CD4-positive, alpha-beta T cell (primary cell): ENCODE results near the gene HS6ST2. TPM values are rescaled to one million over a fixed set of nuclear protein-coding genes. Genes with fewer than 3 reads are reported as not detected.

Experiments used
- ATAC-seq: fragments of 200-7000 bp; cut with Tn5 transposase; one replicate; pipeline ENCODE4 v1.10.0; 2022; ENCODE audit warnings: mild to moderate bottlenecking; ENCODE audit not compliant: poor library complexity
- CTCF ChIA-PET: fragments of 350-600 bp; sonication (Branson Sonifier 250); formaldehyde crosslinking; loops from one replicate; lab custom pipeline; 2021; ENCODE audit warnings: antibody characterized with exemption, inconsistent platforms; lab: Charles Lee
- POLR2A ChIA-PET: fragments of 350-600 bp; sonication (Branson Sonifier 250); formaldehyde crosslinking; loops from one replicate; lab custom pipeline; 2021; ENCODE audit warnings: antibody characterized with exemption, inconsistent platforms; lab: Charles Lee
- DNase-seq, 14 experiments: peaks; one replicate each; pipeline ENCODE4 v3.0.0-alpha.2; 2013 to 2020; ENCODE audit warnings: mixed read lengths in 2 of 14
- H3K27ac ChIP-seq, 2 donors: one replicate each; pipeline versions ENCODE4 v1.5.1 to v1.7.0; 2013; ENCODE audit warnings: low read length in 2 of 2, low read depth in 1 of 2, mild to moderate bottlenecking in 1 of 2
- H3K27me3 ChIP-seq, 2 experiments: 1 replicate in 1 of 2; 2 replicates in 1 of 2; pipeline versions ENCODE4 v1.6.1 to v1.7.0; 2013; ENCODE audit warnings: low read length in 2 of 2, control low read depth in 1 of 2, mild to moderate bottlenecking in 1 of 2, moderate library complexity in 1 of 2; ENCODE audit not compliant: insufficient read depth in 2 of 2, control insufficient read depth in 1 of 2
- H3K36me3 ChIP-seq: one replicate; pipeline ENCODE4 v1.6.1; 2013; ENCODE audit warnings: low read length, control low read depth; ENCODE audit not compliant: insufficient read depth
- H3K4me1 ChIP-seq: one replicate; pipeline ENCODE4 v1.6.1; 2013; ENCODE audit warnings: low read length, control low read depth; ENCODE audit not compliant: insufficient read depth
- H3K4me3 ChIP-seq: one replicate; pipeline ENCODE4 v1.5.1; 2013; ENCODE audit warnings: mild to moderate bottlenecking, low read length, moderate library complexity
- H3K9me3 ChIP-seq, 2 experiments: 1 replicate in 1 of 2; 2 replicates in 1 of 2; pipeline versions ENCODE4 v1.6.1 to v1.7.0; 2013; ENCODE audit warnings: low read length in 2 of 2, mild to moderate bottlenecking in 2 of 2, control low read depth in 1 of 2, moderate library complexity in 1 of 2; ENCODE audit not compliant: control insufficient read depth in 1 of 2, insufficient read depth in 1 of 2
- H3K27ac Mint-ChIP-seq: one replicate; pipeline ENCODE4 v1.8.0; 2020; ENCODE audit warnings: mixed read lengths
- H3K27me3 Mint-ChIP-seq: one replicate; pipeline ENCODE4 v1.8.0; 2021; ENCODE audit warnings: mixed read lengths
- H3K36me3 Mint-ChIP-seq: one replicate; pipeline ENCODE4 v1.8.0; 2021; ENCODE audit warnings: low read depth, mixed read lengths
- H3K4me1 Mint-ChIP-seq: one replicate; pipeline ENCODE4 v1.8.0; 2021; ENCODE audit warnings: low read depth, mixed read lengths
- H3K4me3 Mint-ChIP-seq: one replicate; pipeline ENCODE4 v1.8.0; 2020; ENCODE audit warnings: mild to moderate bottlenecking, mixed read lengths
- H3K9me3 Mint-ChIP-seq: one replicate; pipeline ENCODE4 v1.8.0; 2020; ENCODE audit warnings: mixed read lengths
- intact Hi-C, 2 experiments: fragments of 100-400 bp; cut with DNase I in 1 of 2; cut with micrococcal nuclease in 1 of 2; formaldehyde crosslinking; loops; one replicate each; pipeline versions ENCODE4 v1.15.1 to v1.9.0; 2023 to 2025; cut with DNase I, micrococcal nuclease
- total RNA-seq, 174 experiments: library from RNA in 2 of 174; stranded (reverse) in 2 of 174; gene quantifications; one replicate each; pipeline ENCODE4 v1.2.3 and lab custom pipeline; 2021 to 2026
- TF ChIP-seq, protein P1 (sequence below): fragments of 200-600 bp; IDR thresholded peaks from one replicate; pipeline ENCODE4 v1.8.0; 2022; ENCODE audit warnings: antibody characterized with exemption, mild to moderate bottlenecking

The HS6ST2 gene
- total RNA-seq, 2 experiments from 2014 or later = not detected

DNA sequence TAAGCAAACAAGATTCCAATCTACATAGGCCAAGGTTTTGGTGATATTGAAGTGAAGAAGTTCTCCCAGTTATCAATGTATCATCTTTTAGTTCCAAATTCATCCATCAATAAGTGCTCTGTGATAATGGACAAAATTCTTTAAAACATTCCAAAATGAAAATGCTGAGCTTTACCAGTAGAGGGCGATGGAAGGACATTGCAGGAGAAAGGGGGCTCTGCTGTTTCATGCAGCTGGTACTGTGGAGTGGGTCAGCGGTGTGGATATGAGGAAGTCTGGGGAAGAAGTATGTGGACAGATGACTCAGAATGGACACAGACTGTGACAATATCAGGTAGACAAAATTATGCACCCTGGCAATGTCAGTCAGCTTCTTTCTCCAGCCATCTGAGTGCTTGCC lies 46.6 kb upstream of the HS6ST2 start:
- Histone ChIP-seq H3K27ac (no peak overlapping the region), H3K4me3 (no peak overlapping the region), H3K4me1 (no peaks in the 10 kb centered on the region), H3K36me3 (no peaks in the 10 kb centered on the region), H3K9me3 (no peaks in the 10 kb centered on the region), H3K27me3 (no peaks in the 10 kb centered on the region)
- POLR2A ChIA-PET = no interaction called here
- DNase-seq (no peak), ATAC-seq (no peak)
- Mint-ChIP-seq H3K27ac (no peak overlapping the region), H3K4me3 (no peak overlapping the region), H3K36me3 (no peaks in the 10 kb centered on the region), H3K27me3 (peaks cover 9% of the 10 kb centered on the region), H3K9me3 (no peaks in the 10 kb centered on the region), H3K4me1 (no peaks in the 10 kb centered on the region)
- TF ChIP-seq, protein P1, sequence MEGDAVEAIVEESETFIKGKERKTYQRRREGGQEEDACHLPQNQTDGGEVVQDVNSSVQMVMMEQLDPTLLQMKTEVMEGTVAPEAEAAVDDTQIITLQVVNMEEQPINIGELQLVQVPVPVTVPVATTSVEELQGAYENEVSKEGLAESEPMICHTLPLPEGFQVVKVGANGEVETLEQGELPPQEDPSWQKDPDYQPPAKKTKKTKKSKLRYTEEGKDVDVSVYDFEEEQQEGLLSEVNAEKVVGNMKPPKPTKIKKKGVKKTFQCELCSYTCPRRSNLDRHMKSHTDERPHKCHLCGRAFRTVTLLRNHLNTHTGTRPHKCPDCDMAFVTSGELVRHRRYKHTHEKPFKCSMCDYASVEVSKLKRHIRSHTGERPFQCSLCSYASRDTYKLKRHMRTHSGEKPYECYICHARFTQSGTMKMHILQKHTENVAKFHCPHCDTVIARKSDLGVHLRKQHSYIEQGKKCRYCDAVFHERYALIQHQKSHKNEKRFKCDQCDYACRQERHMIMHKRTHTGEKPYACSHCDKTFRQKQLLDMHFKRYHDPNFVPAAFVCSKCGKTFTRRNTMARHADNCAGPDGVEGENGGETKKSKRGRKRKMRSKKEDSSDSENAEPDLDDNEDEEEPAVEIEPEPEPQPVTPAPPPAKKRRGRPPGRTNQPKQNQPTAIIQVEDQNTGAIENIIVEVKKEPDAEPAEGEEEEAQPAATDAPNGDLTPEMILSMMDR = no peak
- CTCF ChIA-PET = no interaction called here
- intact Hi-C loops = no loop called here

- H3K27ac Mint-ChIP-seq = no peak overlapping the region
- ChIA-PET CTCF (no interaction called here), POLR2A (no interaction called here)
- intact Hi-C loops = no loop called here
- Histone ChIP-seq H3K4me3 (no peak overlapping the region), H3K36me3 (no peaks in the 10 kb centered on the region), H3K4me1 (no peaks in the 10 kb centered on the region), H3K27ac (no peak overlapping the region), H3K27me3 (no peaks in the 10 kb centered on the region), H3K9me3 (no peaks in the 10 kb centered on the region)
- no peaks in the 10 kb centered on the region for H3K4me1 Mint-ChIP-seq
- ATAC-seq = no peak
- peaks cover 5% of the 10 kb centered on the region for H3K27me3 Mint-ChIP-seq
- DNase-seq = no peak
- no peak overlapping the region for H3K4me3 Mint-ChIP-seq
- TF ChIP-seq, protein P1 = no peak
- H3K9me3 Mint-ChIP-seq = no peaks in the 10 kb centered on the region
- no peaks in the 10 kb centered on the region for H3K36me3 Mint-ChIP-seq
Measured at GRCh38 chrX:132999209-132999608, 40.8 kb upstream of the HS6ST2 start.

GRCh38 chrX:132990835-132991234 lies 32.4 kb upstream of the HS6ST2 start:
- CTCF ChIA-PET = no interaction called here
- POLR2A ChIA-PET = no interaction called here
- intact Hi-C loops = no loop called here

More at GRCh38 chrX:132990835-132991234, 32.4 kb upstream of the HS6ST2 start:
- Histone ChIP-seq H3K9me3 (no peaks in the 10 kb centered on the region), H3K4me1 (no peaks in the 10 kb centered on the region), H3K4me3 (no peak overlapping the region), H3K36me3 (no peaks in the 10 kb centered on the region), H3K27me3 (no peaks in the 10 kb centered on the region), H3K27ac (no peak overlapping the region)
- no peak overlapping the region for H3K27ac Mint-ChIP-seq
- DNase-seq = no peak
- H3K4me1 Mint-ChIP-seq = no peaks in the 10 kb centered on the region
- TF ChIP-seq, protein P1 = no peak
- H3K36me3 Mint-ChIP-seq = no peaks in the 10 kb centered on the region
- ATAC-seq = no peak
- H3K4me3 Mint-ChIP-seq = no peak overlapping the region
- H3K27me3 Mint-ChIP-seq = no peaks in the 10 kb centered on the region
- H3K9me3 Mint-ChIP-seq = no peaks in the 10 kb centered on the region
